CD4-positive, alpha-beta memory T cell (primary cell): Measurements from ENCODE around the gene TNRC6C. TPM values are rescaled to one million over a fixed set of nuclear protein-coding genes. Genes with fewer than 3 reads are reported as not detected.
A peak's percentile ranks its signal among the peaks of the same experiment; 100 is the strongest.

Experiments
- CTCF ChIA-PET: fragments of 350-600 bp; sonication (Branson Sonifier 250); formaldehyde crosslinking; loops from one replicate; lab custom pipeline; 2021; ENCODE audit warnings: inconsistent platforms; ENCODE audit not compliant: partially characterized antibody; lab: Charles Lee
- POLR2A ChIA-PET: fragments of 350-600 bp; sonication (Branson Sonifier 250); formaldehyde crosslinking; loops from one replicate; lab custom pipeline; 2021; ENCODE audit not compliant: partially characterized antibody; lab: Charles Lee
- DNase-seq, 5 donors: peaks; one replicate each; pipeline versions ENCODE4 v3.0.0 to v3.0.0-alpha.2; 2020 to 2022; ENCODE audit warnings: mixed read lengths in 1 of 5
- H3K27ac ChIP-seq: one replicate; pipeline ENCODE4 v1.7.0; 2013; ENCODE audit warnings: low read depth, low read length
- H3K27me3 ChIP-seq: 2 replicates; pipeline ENCODE4 v1.7.0; 2013; ENCODE audit warnings: mild to moderate bottlenecking, low read length, moderate library complexity; ENCODE audit not compliant: insufficient read depth
- H3K36me3 ChIP-seq: 2 replicates; pipeline ENCODE4 v1.7.0; 2013; ENCODE audit warnings: mild to moderate bottlenecking, low read length, moderate library complexity; ENCODE audit not compliant: insufficient read depth
- H3K4me1 ChIP-seq: 2 replicates; pipeline ENCODE4 v1.7.0; 2013; ENCODE audit warnings: mild to moderate bottlenecking, low read length, moderate library complexity; ENCODE audit not compliant: insufficient read depth
- H3K4me3 ChIP-seq, 2 donors: one replicate each; pipeline ENCODE4 v1.7.0; 2013; ENCODE audit warnings: low read length in 2 of 2, mild to moderate bottlenecking in 1 of 2
- H3K9me3 ChIP-seq, 2 donors: one replicate each; pipeline ENCODE4 v1.7.0; 2013; ENCODE audit warnings: low read length in 2 of 2, control low read depth in 1 of 2; ENCODE audit not compliant: control insufficient read depth in 1 of 2
- H3K27ac Mint-ChIP-seq, 7 donors: one replicate each; pipeline ENCODE4 v1.8.0; 2020 to 2021; ENCODE audit warnings: mixed read lengths in 7 of 7, mild to moderate bottlenecking in 6 of 7, inconsistent platforms in 3 of 7, moderate library complexity in 3 of 7
- H3K27me3 Mint-ChIP-seq, 2 donors: one replicate each; pipeline ENCODE4 v1.8.0; 2020 to 2021; ENCODE audit warnings: mixed read lengths in 2 of 2
- H3K36me3 Mint-ChIP-seq, 2 donors: one replicate each; pipeline ENCODE4 v1.8.0; 2020 to 2021; ENCODE audit warnings: mixed read lengths in 2 of 2, inconsistent platforms in 1 of 2, mild to moderate bottlenecking in 1 of 2
- H3K4me1 Mint-ChIP-seq, 4 donors: one replicate each; pipeline ENCODE4 v1.8.0; 2020 to 2021; ENCODE audit warnings: mixed read lengths in 4 of 4, mild to moderate bottlenecking in 1 of 4
- H3K4me3 Mint-ChIP-seq, 8 donors: one replicate each; pipeline ENCODE4 v1.8.0; 2020 to 2021; ENCODE audit warnings: mixed read lengths in 8 of 8, mild to moderate bottlenecking in 7 of 8, moderate library complexity in 6 of 8, inconsistent platforms in 3 of 8
- H3K9me3 Mint-ChIP-seq, 8 donors: one replicate each; pipeline ENCODE4 v1.8.0; 2020 to 2021; ENCODE audit warnings: mixed read lengths in 8 of 8, mild to moderate bottlenecking in 5 of 8, inconsistent platforms in 3 of 8, moderate library complexity in 1 of 8
- intact Hi-C: fragments of 100-400 bp; cut with micrococcal nuclease; formaldehyde crosslinking; loops from one replicate; pipeline ENCODE4 v1.15.1; 2023
- polyA plus RNA-seq, 2 donors: library from polyadenylated mRNA; unstranded; fragments of 300-500 nt; fragmentation: Illumina TruSeq; gene quantifications; one replicate each; pipeline ENCODE4 v1.2.3, GENCODE V29; 2021
- total RNA-seq, 2 experiments: library from RNA; stranded (reverse); gene quantifications; one replicate each; pipeline ENCODE4 v1.2.3, GENCODE V29; 2021

The TNRC6C gene
- total and polyA plus RNA-seq, 4 experiments from 2014 or later, result 1.3 to 112 (median 57.0) TPM

- H3K27ac ChIP-seq, result no peak overlapping the region
- CTCF ChIA-PET, result interaction anchor here (1.1 kb wide), 1 partner anchor 11 kb away, joined by 3 read pairs; no protein-coding TSS in a partner anchor
- intact Hi-C loops, result no loop called here
- Mint-ChIP-seq H3K36me3 (no peaks in the 10 kb centered on the region), H3K4me1 (peaks cover 11 to 42% (median 17%) of the 10 kb centered on the region in 4 donors), H3K4me3 (peak overlapping the region in 1 of 8 donors; percentile 9), H3K27ac (no peak overlapping the region), H3K27me3 (no peaks in the 10 kb centered on the region), H3K9me3 (no peaks in the 10 kb centered on the region)
- H3K27me3 ChIP-seq, result no peaks in the 10 kb centered on the region
- H3K4me1 ChIP-seq, result peaks cover 20% of the 10 kb centered on the region
- no peaks in the 10 kb centered on the region for H3K9me3 ChIP-seq
- DNase-seq, result no peak
- H3K36me3 ChIP-seq, result no peaks in the 10 kb centered on the region
- POLR2A ChIA-PET, result interaction anchor here (3.0 kb wide), 1 partner anchor 31 kb away, joined by 10 read pairs; the partner anchor contains the start of gene TNRC6C
- H3K4me3 ChIP-seq, result no peak overlapping the region
Observed at GRCh38 chr17:77926981-77927380, 31.5 kb upstream of the TNRC6C start.

GRCh38 chr17:77927777-77928518, 30.6 kb upstream of the TNRC6C start:
- Mint-ChIP-seq H3K27ac (peak overlapping the region in 4 of 7 donors; percentile 26 to 85 (median 66)), H3K36me3 (no peaks in the 10 kb centered on the region), H3K4me3 (peak overlapping the region in 2 of 8 donors; percentile 47 to 54), H3K4me1 (peaks cover 11 to 42% (median 18%) of the 10 kb centered on the region in 4 donors), H3K9me3 (no peaks in the 10 kb centered on the region), H3K27me3 (no peaks in the 10 kb centered on the region)
- intact Hi-C loops, result no loop called here
- CTCF ChIA-PET, result interaction anchor here (1.1 to 1.2 kb wide), 2 partner anchors 12 to 30 kb away, joined by 3 to 4 read pairs; partner anchors contain the start of gene TNRC6C
- H3K27me3 ChIP-seq, result no peaks in the 10 kb centered on the region
- no peaks in the 10 kb centered on the region for H3K36me3 ChIP-seq
- DNase-seq, result no peak
- peaks cover 20% of the 10 kb centered on the region for H3K4me1 ChIP-seq
- POLR2A ChIA-PET, result interaction anchor here (3.0 to 3.1 kb wide), 2 partner anchors 30 kb away, joined by 10 to 17 read pairs; partner anchors contain the start of gene TNRC6C
- no peak overlapping the region for H3K27ac ChIP-seq
- no peak overlapping the region for H3K4me3 ChIP-seq
- H3K9me3 ChIP-seq, result no peaks in the 10 kb centered on the region

GRCh38 chr17:77928519-77929179, 29.9 kb upstream of the TNRC6C start:
- peak overlapping the region in 3 of 8 donors; percentile 53 to 55 (median 54) for H3K4me3 Mint-ChIP-seq
- peaks cover 20% of the 10 kb centered on the region for H3K4me1 ChIP-seq
- H3K36me3 ChIP-seq, result no peaks in the 10 kb centered on the region
- H3K27ac ChIP-seq, result no peak overlapping the region
- H3K4me3 ChIP-seq, result no peak overlapping the region
- intact Hi-C loops, result no loop called here
- ChIA-PET POLR2A (interaction anchor here (0.7 to 3.1 kb wide), 3 partner anchors 10 to 41 kb away, joined by 4 to 17 read pairs (median 4); partner anchors contain the start of gene TNRC6C), CTCF (interaction anchor here (1.2 kb wide), 1 partner anchor 30 kb away, joined by 4 read pairs; the partner anchor contains the start of gene TNRC6C)
- H3K27ac Mint-ChIP-seq, result peak overlapping the region in 3 of 7 donors; percentile 52 to 72 (median 61)
- peaks cover 0 to 3% of the 10 kb centered on the region in 2 donors for H3K27me3 Mint-ChIP-seq
- no peak for DNase-seq
- H3K36me3 Mint-ChIP-seq, result no peaks in the 10 kb centered on the region
- no peaks in the 10 kb centered on the region for H3K27me3 ChIP-seq
- no peaks in the 10 kb centered on the region for H3K9me3 Mint-ChIP-seq
- peaks cover 11 to 46% (median 21%) of the 10 kb centered on the region in 4 donors for H3K4me1 Mint-ChIP-seq
- H3K9me3 ChIP-seq, result no peaks in the 10 kb centered on the region

GRCh38 chr17:77929180-77929564, 29.3 kb upstream of the TNRC6C start:
- Mint-ChIP-seq H3K36me3 (no peaks in the 10 kb centered on the region), H3K4me3 (peak overlapping the region in 2 of 8 donors; percentile 2 to 53), H3K27ac (peak overlapping the region in 2 of 7 donors; percentile 52 to 57), H3K4me1 (peaks cover 11 to 49% (median 25%) of the 10 kb centered on the region in 4 donors), H3K9me3 (no peaks in the 10 kb centered on the region), H3K27me3 (peaks cover 0 to 3% of the 10 kb centered on the region in 2 donors)
- Histone ChIP-seq H3K4me1 (peaks cover 20% of the 10 kb centered on the region), H3K27me3 (no peaks in the 10 kb centered on the region), H3K4me3 (no peak overlapping the region), H3K36me3 (no peaks in the 10 kb centered on the region), H3K27ac (no peak overlapping the region), H3K9me3 (no peaks in the 10 kb centered on the region)
- ChIA-PET POLR2A (interaction anchor here (0.7 to 3.1 kb wide), 3 partner anchors 9 to 41 kb away, joined by 4 to 17 read pairs (median 4); partner anchors contain the start of gene TNRC6C), CTCF (interaction anchor here (1.2 kb wide), 1 partner anchor 29 kb away, joined by 4 read pairs; the partner anchor contains the start of gene TNRC6C)
- intact Hi-C loops, result no loop called here
- DNase-seq, result no peak

- no peaks in the 10 kb centered on the region for H3K36me3 Mint-ChIP-seq
- peaks cover 14 to 57% (median 30%) of the 10 kb centered on the region in 4 donors for H3K4me1 Mint-ChIP-seq
- Histone ChIP-seq H3K4me1 (peaks cover 26% of the 10 kb centered on the region), H3K4me3 (no peak overlapping the region), H3K9me3 (no peaks in the 10 kb centered on the region), H3K36me3 (no peaks in the 10 kb centered on the region), H3K27ac (no peak overlapping the region), H3K27me3 (no peaks in the 10 kb centered on the region)
- H3K4me3 Mint-ChIP-seq, result peak overlapping the region in 1 of 8 donors; percentile 40
- ChIA-PET CTCF (no interaction called here), POLR2A (interaction anchor here (1.4 to 3.1 kb wide), 2 partner anchors 28 to 42 kb away, joined by 4 to 17 read pairs; partner anchors contain the start of gene TNRC6C)
- no peak for DNase-seq
- H3K9me3 Mint-ChIP-seq, result no peaks in the 10 kb centered on the region
- intact Hi-C loops, result no loop called here
- H3K27ac Mint-ChIP-seq, result peak overlapping the region in 1 of 7 donors; percentile 25
- peaks cover 0 to 3% of the 10 kb centered on the region in 2 donors for H3K27me3 Mint-ChIP-seq
Observed at GRCh38 chr17:77929871-77930436, 28.5 kb upstream of the TNRC6C start.

GRCh38 chr17:77930780-77931768, 27.4 kb upstream of the TNRC6C start:
- Histone ChIP-seq H3K4me3 (no peak overlapping the region), H3K27me3 (no peaks in the 10 kb centered on the region), H3K4me1 (peaks cover 30% of the 10 kb centered on the region), H3K36me3 (no peaks in the 10 kb centered on the region), H3K27ac (no peak overlapping the region), H3K9me3 (no peaks in the 10 kb centered on the region)
- CTCF ChIA-PET, result interaction anchor here (1.2 kb wide), 1 partner anchor 85 kb away, joined by 3 read pairs; no protein-coding TSS in a partner anchor
- Mint-ChIP-seq H3K27ac (peak overlapping the region in 1 of 7 donors; percentile 41), H3K27me3 (peaks cover 0 to 3% of the 10 kb centered on the region in 2 donors), H3K36me3 (no peaks in the 10 kb centered on the region), H3K4me3 (no peak overlapping the region), H3K4me1 (peaks cover 21 to 67% (median 37%) of the 10 kb centered on the region in 4 donors), H3K9me3 (no peaks in the 10 kb centered on the region)
- intact Hi-C loops, result no loop called here
- POLR2A ChIA-PET, result interaction anchor here (3.0 to 3.1 kb wide), 2 partner anchors 27 kb away, joined by 8 to 17 read pairs; partner anchors contain the start of gene TNRC6C
- DNase-seq, result no peak
